A673 (cell line): Measurements from ENCODE around the gene ZDHHC11.
"Not testable (repeated sequence)": the region's sequence is repeated elsewhere in the genome, so short reads cannot be mapped to it uniquely, and the experiment has no call there.

ENCODE experiments used
- EZH2 ChIP-seq: fragments of 200-600 bp; sonication (generic); IDR thresholded peaks from 2 replicates; pipeline ENCODE4 v1.6.1; 2017; ENCODE audit warnings: borderline replicate concordance, low read depth, mild to moderate bottlenecking, mixed read lengths, antibody characterized with exemption, low read length; ENCODE audit not compliant: poor library complexity, severe bottlenecking
- TF ChIP-seq, protein P1 (sequence below): fragments of 300-800, 200-600 bp; sonication (generic); conservative IDR thresholded peaks from 2 replicates; pipeline ENCODE4 v1.5.1; 2017; ENCODE audit warnings: low read depth, mild to moderate bottlenecking, antibody characterized with exemption, low read length, moderate library complexity, mixed read lengths

DNA sequence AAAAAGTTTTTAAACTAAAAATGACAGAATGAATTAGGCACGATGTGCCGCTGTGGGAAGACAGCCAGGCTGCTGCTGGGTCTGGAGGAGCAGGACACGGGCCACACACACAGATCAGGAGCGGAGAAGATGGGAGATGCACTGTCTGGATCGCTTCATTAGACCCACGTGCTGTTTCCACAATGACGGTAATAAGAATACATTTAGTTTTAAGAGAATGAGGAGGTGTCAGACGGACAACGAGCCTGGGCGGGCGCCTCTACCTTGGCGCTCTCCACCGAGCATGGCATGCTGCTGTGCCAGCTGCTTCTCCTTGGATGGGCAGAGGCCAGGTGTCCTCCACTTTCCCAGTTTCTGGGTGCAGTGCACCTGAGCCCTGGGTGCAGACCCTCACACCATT is 77.9 kb downstream of the ZDHHC11 start:
- TF ChIP-seq, protein P1, sequence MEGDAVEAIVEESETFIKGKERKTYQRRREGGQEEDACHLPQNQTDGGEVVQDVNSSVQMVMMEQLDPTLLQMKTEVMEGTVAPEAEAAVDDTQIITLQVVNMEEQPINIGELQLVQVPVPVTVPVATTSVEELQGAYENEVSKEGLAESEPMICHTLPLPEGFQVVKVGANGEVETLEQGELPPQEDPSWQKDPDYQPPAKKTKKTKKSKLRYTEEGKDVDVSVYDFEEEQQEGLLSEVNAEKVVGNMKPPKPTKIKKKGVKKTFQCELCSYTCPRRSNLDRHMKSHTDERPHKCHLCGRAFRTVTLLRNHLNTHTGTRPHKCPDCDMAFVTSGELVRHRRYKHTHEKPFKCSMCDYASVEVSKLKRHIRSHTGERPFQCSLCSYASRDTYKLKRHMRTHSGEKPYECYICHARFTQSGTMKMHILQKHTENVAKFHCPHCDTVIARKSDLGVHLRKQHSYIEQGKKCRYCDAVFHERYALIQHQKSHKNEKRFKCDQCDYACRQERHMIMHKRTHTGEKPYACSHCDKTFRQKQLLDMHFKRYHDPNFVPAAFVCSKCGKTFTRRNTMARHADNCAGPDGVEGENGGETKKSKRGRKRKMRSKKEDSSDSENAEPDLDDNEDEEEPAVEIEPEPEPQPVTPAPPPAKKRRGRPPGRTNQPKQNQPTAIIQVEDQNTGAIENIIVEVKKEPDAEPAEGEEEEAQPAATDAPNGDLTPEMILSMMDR = not testable (repeated sequence)
- not testable (repeated sequence) for TF ChIP-seq EZH2
